Stimulated activated CD4-positive, alpha-beta T cell treated with anti-CD3 and anti-CD28 coated beads, Interleukin-4, amount 100 ng/mL, for 48 hours (primary cell): Measurements from ENCODE around the gene ZFC3H1.
A peak's percentile ranks its signal among the peaks of the same experiment; 100 is the strongest.
"Not testable (repeated sequence)": the region's sequence is repeated elsewhere in the genome, so short reads cannot be mapped to it uniquely, and the experiment has no call there.

ENCODE experiments used
- DNase-seq, 2 donors: peaks; one replicate each; pipeline ENCODE4 v3.0.0-alpha.2; 2020; ENCODE audit warnings: low read depth in 2 of 2

ZFC3H1 gene, protein sequence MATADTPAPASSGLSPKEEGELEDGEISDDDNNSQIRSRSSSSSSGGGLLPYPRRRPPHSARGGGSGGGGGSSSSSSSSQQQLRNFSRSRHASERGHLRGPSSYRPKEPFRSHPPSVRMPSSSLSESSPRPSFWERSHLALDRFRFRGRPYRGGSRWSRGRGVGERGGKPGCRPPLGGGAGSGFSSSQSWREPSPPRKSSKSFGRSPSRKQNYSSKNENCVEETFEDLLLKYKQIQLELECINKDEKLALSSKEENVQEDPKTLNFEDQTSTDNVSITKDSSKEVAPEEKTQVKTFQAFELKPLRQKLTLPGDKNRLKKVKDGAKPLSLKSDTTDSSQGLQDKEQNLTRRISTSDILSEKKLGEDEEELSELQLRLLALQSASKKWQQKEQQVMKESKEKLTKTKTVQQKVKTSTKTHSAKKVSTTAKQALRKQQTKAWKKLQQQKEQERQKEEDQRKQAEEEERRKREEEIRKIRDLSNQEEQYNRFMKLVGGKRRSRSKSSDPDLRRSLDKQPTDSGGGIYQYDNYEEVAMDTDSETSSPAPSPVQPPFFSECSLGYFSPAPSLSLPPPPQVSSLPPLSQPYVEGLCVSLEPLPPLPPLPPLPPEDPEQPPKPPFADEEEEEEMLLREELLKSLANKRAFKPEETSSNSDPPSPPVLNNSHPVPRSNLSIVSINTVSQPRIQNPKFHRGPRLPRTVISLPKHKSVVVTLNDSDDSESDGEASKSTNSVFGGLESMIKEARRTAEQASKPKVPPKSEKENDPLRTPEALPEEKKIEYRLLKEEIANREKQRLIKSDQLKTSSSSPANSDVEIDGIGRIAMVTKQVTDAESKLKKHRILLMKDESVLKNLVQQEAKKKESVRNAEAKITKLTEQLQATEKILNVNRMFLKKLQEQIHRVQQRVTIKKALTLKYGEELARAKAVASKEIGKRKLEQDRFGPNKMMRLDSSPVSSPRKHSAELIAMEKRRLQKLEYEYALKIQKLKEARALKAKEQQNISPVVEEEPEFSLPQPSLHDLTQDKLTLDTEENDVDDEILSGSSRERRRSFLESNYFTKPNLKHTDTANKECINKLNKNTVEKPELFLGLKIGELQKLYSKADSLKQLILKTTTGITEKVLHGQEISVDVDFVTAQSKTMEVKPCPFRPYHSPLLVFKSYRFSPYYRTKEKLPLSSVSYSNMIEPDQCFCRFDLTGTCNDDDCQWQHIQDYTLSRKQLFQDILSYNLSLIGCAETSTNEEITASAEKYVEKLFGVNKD (N-terminal part only)

GRCh38 chr12:71663561-71664410, at the start of gene ZFC3H1, which contains the start of gene THAP2:
TSS of gene ZFC3H1 (minus strand) at chr12:71663848. CDS start at chr12:71663610, 238 bp downstream.
TSS of gene THAP2 (plus strand) at chr12:71664301. CDS start at chr12:71664510, 209 bp downstream.
- DNase-seq, result peak; percentile 68 to 85

GRCh38 chr12:71710276-71711125, 46.9 kb upstream of the ZFC3H1 start:
- no peak for DNase-seq

DNA sequence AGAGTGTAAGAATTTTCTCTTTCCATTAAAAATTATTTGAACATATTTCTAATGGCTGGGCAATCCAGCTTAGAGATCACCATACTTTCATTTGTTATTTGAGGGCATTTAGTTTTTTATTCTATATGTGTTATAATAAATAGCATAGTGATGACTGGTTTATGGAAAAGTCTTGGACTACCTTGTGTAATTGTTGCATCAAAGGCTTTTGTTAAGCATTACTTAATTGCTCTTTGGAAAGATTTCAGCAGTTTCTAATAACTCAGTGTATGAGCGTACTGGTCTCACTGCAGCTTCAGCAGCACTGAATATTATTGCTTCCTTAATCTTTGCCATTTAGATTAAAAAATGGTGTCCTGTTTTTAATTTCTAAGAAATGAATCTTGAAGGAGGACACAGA, 45.0 kb upstream of the ZFC3H1 start:
- DNase-seq, result no peak

DNA sequence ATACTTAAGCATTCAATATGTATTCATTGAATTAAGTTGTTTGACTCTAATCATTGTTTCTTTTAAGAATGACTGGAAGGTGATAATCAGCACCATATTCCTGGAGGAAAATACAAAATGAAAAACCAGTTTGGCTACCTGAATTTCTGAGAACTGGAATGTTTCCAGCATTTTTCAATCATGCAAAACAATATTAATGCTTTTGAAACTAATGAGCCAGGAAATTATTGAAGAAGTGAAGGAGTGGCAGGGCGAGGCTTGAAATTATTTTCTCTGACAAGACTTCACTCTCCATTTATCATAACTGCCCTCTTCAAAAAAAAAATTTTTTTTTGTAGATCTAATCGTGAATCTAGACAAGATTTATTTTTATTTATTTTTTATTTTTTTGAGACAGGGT, 41.3 kb upstream of the ZFC3H1 start:
- DNase-seq, result no peak

DNA sequence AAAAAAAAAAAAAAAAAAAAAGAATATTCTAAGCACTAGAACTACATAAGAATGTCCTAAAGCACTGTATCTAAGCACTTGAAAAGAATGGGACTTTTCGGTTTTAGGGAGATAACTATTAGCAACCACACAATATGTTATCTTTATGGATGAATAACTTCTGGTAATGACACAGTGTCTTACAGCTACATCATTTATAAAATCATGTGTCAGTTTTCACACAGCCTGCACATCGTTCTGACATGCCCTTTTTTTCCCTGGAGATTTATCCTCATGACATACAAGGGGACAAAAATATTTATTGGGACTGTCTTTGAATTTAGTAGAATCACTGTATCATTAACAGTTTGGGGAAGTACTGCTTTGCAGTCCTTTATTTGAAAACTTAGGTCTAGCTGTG, 39.6 kb upstream of the ZFC3H1 start:
- DNase-seq, result no peak

DNA sequence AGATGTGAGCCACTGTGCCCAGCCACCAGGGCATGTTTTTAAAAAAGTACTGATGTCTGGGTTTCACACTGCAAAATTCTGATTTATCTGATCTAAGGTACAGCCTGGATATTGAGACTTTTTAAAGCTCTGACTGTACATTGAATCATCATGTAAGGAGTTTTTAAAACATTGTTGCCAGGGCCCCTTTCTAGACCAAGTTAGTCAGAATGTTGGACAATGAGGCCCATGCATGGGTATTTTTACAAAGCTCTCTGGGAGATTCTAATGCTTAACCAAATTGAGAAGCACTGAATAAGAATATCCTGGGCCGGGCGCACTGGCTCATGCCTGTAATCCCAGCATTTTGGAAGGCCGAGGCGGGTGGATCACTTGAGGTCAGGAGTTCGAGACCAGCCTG, 38.9 kb upstream of the ZFC3H1 start:
- no peak for DNase-seq

- not testable (repeated sequence) for DNase-seq
These were observed 38.5 kb upstream of the ZFC3H1 start for GRCh38 chr12:71702181-71702580.

DNA sequence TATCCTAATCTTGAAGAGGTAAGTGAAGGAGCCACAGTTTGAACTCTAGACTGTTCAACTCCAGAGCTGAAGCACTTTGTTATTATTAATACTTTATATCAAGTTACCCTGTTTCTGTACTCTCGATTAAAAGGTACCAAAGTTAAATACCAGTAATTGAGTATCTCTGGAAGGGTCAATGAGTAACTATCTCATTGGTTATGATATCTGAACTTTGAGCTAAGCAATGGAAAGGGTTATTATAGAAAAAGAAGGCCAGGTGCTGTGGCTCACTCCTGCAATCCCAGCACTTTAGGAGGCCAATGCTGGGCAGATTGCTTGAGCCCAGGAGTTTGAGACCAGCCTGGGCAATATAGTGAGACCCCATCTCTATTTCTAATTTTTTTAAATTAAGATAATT, 32.1 kb upstream of the ZFC3H1 start:
- no peak for DNase-seq

- no peak for DNase-seq
These were observed 30.6 kb upstream of the ZFC3H1 start for GRCh38 chr12:71694099-71694820.

- not testable (repeated sequence) for DNase-seq
These were observed 30.0 kb upstream of the ZFC3H1 start for GRCh38 chr12:71693651-71694050.

GRCh38 chr12:71693126-71693525, 29.5 kb upstream of the ZFC3H1 start:
- no peak for DNase-seq

DNA sequence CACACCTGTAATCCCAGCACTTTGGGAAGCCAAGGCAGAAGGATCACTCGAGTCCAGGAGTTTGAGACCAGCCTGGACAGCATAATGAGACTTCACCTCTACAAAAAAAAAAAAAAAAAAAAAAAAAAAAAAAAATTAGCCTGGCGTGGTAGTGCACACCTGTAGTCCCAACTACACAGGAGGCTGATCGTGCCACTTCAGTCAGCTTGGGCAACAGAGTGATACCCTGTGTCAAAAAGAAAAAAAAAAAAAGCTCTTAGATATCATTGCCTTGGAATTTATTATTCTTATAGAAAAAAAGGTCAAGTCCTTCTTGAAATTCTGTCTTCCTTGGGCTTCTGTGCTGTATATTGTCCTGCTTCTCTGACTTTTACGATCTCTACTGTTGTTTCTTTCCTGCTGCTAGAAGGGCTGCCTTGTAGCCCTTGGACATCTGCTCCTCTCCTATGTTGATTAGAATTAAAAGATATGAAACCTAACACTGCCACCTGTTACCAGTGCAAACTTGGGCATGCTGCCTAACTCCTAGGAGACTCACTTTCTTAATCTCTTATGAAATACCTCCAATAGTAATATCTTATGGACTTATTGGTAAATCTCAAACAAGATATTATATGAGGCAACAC, 28.0 kb upstream of the ZFC3H1 start:
- no peak for DNase-seq

DNA sequence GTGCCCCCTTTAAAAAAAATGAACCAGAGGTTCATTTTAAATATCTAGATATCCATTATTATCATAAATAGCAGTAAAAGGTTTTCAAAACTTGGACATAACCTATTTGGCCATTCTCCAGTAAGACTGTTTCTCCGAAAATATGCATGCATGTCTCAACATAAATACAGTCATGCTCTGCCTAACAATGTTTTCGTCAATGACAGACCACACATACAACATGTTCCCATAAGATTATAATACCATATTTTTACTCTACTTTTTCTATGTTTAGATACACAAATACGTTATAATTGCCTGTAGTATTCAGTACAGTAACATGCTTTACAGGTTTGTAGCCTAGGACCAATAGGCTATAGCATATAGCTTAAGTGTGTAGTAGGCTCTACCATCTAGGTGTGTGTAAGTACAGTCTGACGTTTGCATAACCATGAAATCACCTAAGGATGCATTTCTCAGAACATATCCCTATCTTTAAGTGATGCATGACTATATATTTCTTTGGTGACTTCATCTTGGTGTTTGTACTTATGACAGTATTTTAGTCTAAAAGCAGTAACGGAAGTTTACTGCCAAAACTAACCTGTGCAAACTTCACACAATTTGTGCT, 25.4 kb upstream of the ZFC3H1 start:
- DNase-seq, result no peak

- DNase-seq, result not testable (repeated sequence)
These were observed 23.5 kb upstream of the ZFC3H1 start for GRCh38 chr12:71687172-71687571.

DNA sequence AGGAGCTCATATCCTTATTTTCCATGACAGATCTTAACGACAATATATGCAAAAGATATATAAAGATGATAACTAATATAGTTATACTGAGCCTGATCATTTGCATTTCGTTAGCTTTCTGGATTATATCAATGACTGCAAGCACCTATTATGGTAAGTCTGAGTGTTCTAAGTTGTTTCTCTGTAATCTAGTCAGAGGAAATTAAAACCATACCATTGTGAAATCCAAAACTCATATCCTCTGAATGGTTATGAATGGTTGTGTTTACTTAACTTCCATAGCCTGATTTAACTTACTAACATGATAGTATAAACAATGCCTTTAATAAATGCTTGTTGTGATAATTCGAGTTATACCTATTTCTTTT, 23.0 kb upstream of the ZFC3H1 start:
- DNase-seq, result no peak

DNA sequence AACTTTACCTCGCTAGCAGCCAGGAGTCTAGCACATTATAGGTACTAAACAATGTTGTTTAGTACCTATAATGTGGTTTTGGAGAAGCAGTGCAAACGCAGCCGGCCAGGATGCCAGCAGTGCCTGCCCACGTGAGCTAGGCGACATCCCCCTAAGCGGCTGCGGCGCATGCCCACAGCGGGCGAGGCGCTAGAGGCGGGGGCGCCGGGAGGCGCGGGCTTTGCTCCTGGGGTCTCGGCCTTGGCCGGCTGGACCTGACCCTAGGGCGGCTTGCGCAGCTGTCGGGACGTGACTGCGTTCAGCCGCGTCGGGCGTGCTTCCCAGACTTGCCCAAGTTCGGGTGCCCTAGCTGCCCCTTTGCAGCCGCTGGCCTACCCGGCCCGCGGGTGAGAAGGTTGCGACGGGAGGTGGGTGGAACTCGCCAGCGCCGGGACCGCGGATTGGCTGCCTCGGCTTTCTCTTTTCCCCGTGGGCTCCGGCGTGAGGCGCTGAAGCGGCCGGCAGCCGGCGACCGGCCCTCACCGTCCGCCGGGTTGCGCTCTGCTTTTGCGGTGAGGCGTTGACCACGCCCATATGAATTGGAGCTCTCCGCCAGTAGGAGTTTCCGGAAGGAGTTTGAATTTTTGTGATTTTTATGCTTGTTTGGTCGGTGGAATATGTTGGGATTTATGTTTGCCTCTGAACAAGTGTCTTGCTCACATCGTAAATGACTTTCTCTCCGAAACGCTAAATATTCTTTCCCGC, 22.4 kb upstream of the ZFC3H1 start, which contains the start of gene TMEM19:
Gene TMEM19, plus strand, starts transcription at position 169 of the 744 bp plus-strand sequence. CDS start 599 bp downstream, outside the sequence.
- DNase-seq, result peak; percentile 66 to 76

DNA sequence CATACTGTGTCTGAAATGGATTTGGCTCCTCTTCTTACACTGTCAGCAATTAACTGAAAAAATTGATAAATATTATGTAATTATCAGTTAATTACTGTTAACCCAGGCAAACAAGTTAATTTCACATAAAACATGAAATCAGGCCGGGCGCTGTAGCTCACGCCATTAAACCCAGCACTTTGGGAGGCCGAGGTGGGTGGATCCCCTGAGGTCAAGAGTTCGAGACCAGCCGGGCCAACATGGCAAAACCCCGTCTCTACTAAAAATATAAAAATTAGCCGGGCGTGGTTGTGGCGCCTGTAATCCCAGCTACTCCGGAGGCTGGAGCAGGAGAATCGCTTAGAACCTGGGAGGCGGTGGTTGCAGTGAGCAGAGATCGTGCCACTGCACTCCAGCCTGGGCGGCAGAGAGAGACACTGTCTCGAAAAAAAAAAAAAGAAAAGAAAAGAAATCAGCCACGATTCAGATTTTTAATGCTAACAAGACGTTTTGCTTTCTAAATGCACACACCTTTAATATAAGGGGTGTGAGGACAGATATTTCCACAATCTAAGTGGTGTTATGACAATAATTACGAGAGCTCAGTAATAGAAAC, 21.8 kb upstream of the ZFC3H1 start:
- no peak for DNase-seq
